Loucy (cell line): ENCODE results near the gene EPHA6.

Experiments
- H2AFZ ChIP-seq: fragments of 200-600 bp; sonication (generic); 2 replicates; pipeline ENCODE4 v1.6.0; 2016; ENCODE audit warnings: antibody characterized with exemption, mild to moderate bottlenecking, low read length, moderate library complexity
- H3F3A ChIP-seq: fragments of 200-600 bp; 2 replicates; pipeline ENCODE4 v1.6.0; 2016; ENCODE audit warnings: antibody characterized with exemption, low read depth, mild to moderate bottlenecking
- H3K27me3 ChIP-seq: fragments of 200-600 bp; sonication (generic); 2 replicates; pipeline ENCODE4 v1.6.1; 2014; ENCODE audit warnings: low read length, mild to moderate bottlenecking; ENCODE audit not compliant: insufficient read depth, poor library complexity, severe bottlenecking
- H3K36me3 ChIP-seq: fragments of 200-600 bp; sonication (generic); 2 replicates; pipeline ENCODE4 v1.6.1; 2016; ENCODE audit warnings: low read length; ENCODE audit not compliant: insufficient read depth
- H3K4me1 ChIP-seq: fragments of 200-600 bp; sonication (generic); 2 replicates; pipeline ENCODE4 v1.5.1; 2014; ENCODE audit warnings: low read length, mild to moderate bottlenecking; ENCODE audit not compliant: insufficient read depth, poor library complexity, severe bottlenecking
- H3K4me2 ChIP-seq: fragments of 200-600 bp; sonication (generic); 2 replicates; pipeline ENCODE4 v1.6.0; 2014; ENCODE audit warnings: antibody characterized with exemption, low read length, low read depth, mild to moderate bottlenecking; ENCODE audit not compliant: poor library complexity, severe bottlenecking
- H3K4me3 ChIP-seq: fragments of 200-600 bp; sonication (generic); 2 replicates; pipeline ENCODE4 v1.5.1; 2014; ENCODE audit warnings: low read length, mild to moderate bottlenecking, mixed read lengths; ENCODE audit not compliant: poor library complexity, severe bottlenecking
- H3K79me2 ChIP-seq: fragments of 200-600 bp; sonication (generic); 2 replicates; pipeline ENCODE4 v1.6.1; 2014; ENCODE audit warnings: low read length; ENCODE audit not compliant: insufficient read depth
- H3K9ac ChIP-seq: fragments of 200-600 bp; sonication (generic); 2 replicates; pipeline ENCODE4 v1.6.0; 2014; ENCODE audit warnings: mild to moderate bottlenecking, low read depth, low read length, moderate library complexity; ENCODE audit not compliant: poor library complexity, severe bottlenecking
- H3K9me2 ChIP-seq: fragments of 200-600 bp; sonication (generic); replicated peaks from 2 replicates; pipeline ENCODE4 v1.6.1; 2016; ENCODE audit warnings: low read depth, low read length, mixed read lengths
- H3K9me3 ChIP-seq: fragments of 200-600 bp; sonication (generic); 2 replicates; pipeline ENCODE4 v1.6.1; 2014; ENCODE audit warnings: mild to moderate bottlenecking, antibody characterized with exemption, low read length, low read depth; ENCODE audit not compliant: insufficient read depth
- H4K20me1 ChIP-seq: fragments of 200-600 bp; sonication (generic); 2 replicates; pipeline ENCODE4 v1.6.0; 2014; ENCODE audit warnings: antibody characterized with exemption, low read length, mild to moderate bottlenecking; ENCODE audit not compliant: insufficient read depth, poor library complexity, severe bottlenecking
- EZH2phosphoT487 ChIP-seq: fragments of 200-600 bp; IDR thresholded peaks from 2 replicates; pipeline ENCODE4 v1.6.1; 2018; ENCODE audit warnings: antibody characterized with exemption, mild to moderate bottlenecking, moderate library complexity, borderline replicate concordance
- TF ChIP-seq, protein P1 (sequence below): fragments of 200-600 bp; sonication (generic); conservative IDR thresholded peaks from 2 replicates; pipeline ENCODE4 v1.5.1; 2014; ENCODE audit warnings: mild to moderate bottlenecking, antibody characterized with exemption, low read length

EPHA6 gene

DNA sequence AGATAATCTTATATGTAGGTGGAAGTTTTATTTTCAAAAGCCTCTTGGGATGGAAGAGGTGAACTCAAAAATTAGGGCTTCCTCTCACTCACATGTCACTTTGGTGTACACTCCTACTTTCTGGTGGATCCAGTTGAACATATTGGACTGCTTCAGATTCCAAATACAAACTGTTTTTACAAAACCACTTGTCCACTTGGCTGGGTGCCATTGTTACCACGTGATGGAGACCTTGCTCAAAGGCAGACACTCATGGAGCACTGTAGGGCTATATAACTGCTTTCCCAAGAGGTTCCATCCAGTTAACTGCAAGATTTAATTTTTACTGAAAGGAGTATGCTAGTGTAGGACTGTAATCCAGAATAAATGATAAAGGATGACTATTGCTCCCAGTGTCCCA, 307.0 kb downstream of the EPHA6 start:
- Histone ChIP-seq H3K4me2 (no peak overlapping the region), H3K9me3 (no peaks in the 10 kb centered on the region), H3K4me1 (no peaks in the 10 kb centered on the region), H3K9me2 (no peaks in the 10 kb centered on the region), H3K36me3 (no peaks in the 10 kb centered on the region), H3K79me2 (no peaks in the 10 kb centered on the region), H3K27me3 (no peaks in the 10 kb centered on the region), H2AFZ (no peak overlapping the region), H4K20me1 (no peaks in the 10 kb centered on the region), H3K9ac (no peak overlapping the region), H3F3A (no peaks in the 10 kb centered on the region), H3K4me3 (no peak overlapping the region)
- no peak for TF ChIP-seq EZH2phosphoT487
- TF ChIP-seq, protein P1, sequence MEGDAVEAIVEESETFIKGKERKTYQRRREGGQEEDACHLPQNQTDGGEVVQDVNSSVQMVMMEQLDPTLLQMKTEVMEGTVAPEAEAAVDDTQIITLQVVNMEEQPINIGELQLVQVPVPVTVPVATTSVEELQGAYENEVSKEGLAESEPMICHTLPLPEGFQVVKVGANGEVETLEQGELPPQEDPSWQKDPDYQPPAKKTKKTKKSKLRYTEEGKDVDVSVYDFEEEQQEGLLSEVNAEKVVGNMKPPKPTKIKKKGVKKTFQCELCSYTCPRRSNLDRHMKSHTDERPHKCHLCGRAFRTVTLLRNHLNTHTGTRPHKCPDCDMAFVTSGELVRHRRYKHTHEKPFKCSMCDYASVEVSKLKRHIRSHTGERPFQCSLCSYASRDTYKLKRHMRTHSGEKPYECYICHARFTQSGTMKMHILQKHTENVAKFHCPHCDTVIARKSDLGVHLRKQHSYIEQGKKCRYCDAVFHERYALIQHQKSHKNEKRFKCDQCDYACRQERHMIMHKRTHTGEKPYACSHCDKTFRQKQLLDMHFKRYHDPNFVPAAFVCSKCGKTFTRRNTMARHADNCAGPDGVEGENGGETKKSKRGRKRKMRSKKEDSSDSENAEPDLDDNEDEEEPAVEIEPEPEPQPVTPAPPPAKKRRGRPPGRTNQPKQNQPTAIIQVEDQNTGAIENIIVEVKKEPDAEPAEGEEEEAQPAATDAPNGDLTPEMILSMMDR: no peak

DNA sequence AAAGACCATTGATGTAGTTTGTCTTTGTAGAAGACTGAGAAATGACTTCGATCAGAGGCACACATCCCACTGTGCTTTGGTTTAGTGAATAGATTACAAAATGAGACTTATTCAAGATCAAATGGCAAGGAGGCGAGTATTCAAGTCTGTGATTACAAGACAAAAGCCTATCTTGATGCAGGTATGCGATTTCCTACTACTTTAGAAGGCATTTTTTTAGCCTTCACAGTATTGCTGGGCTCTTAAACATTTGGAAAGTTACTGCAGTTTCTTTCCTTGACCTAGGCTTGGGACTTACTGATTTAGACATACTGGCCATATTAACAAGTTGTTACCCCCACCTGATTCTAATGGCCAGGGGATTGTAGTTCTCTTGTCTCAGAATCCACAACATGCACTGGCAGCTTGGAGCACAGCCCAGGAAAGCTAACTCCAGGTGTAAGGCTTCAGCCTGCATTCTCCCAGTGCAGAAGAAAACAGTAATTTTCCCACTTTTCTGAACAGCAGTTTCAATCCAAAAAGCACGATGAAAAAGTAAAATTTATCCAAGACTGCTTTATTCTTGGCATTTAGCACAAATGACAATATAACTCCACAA, 311.6 kb downstream of the EPHA6 start:
- Histone ChIP-seq H3K79me2 (no peaks in the 10 kb centered on the region), H4K20me1 (no peaks in the 10 kb centered on the region), H3K36me3 (no peaks in the 10 kb centered on the region), H3K4me2 (no peak overlapping the region), H2AFZ (no peak overlapping the region), H3K4me3 (no peak overlapping the region), H3F3A (no peaks in the 10 kb centered on the region), H3K27me3 (no peaks in the 10 kb centered on the region), H3K9me2 (no peaks in the 10 kb centered on the region), H3K9me3 (no peaks in the 10 kb centered on the region), H3K4me1 (no peaks in the 10 kb centered on the region), H3K9ac (no peak overlapping the region)
- TF ChIP-seq, protein P1: no peak
- TF ChIP-seq EZH2phosphoT487: no peak

DNA sequence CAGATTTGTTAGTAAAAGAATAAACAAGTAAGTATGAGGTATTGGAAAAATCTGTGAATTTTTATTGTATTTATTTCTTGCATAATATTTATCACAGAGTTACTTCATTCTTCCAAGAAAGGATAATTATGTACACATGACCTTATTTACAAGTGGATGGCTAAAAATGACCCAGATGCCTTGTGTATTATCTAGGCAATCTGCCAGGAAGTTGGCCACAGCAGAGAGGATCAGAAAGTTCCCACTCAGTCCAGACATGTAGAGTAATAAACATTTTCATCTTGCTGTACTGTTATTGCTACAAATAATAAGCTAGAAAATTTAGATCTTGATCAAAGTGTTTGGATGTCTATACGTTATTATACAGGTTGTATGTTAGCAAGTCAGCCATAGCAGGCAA, 317.1 kb downstream of the EPHA6 start:
- Histone ChIP-seq H3K79me2 (no peaks in the 10 kb centered on the region), H3K4me2 (no peak overlapping the region), H4K20me1 (no peaks in the 10 kb centered on the region), H3K9me3 (no peaks in the 10 kb centered on the region), H3K27me3 (no peaks in the 10 kb centered on the region), H2AFZ (no peak overlapping the region), H3K9ac (no peak overlapping the region), H3K4me3 (no peak overlapping the region), H3K9me2 (no peaks in the 10 kb centered on the region), H3K4me1 (no peaks in the 10 kb centered on the region), H3K36me3 (no peaks in the 10 kb centered on the region), H3F3A (no peaks in the 10 kb centered on the region)
- TF ChIP-seq, protein P1: no peak
- TF ChIP-seq EZH2phosphoT487: no peak
